Measurements from ENCODE around the gene CRTAC1.

GRCh38 chr10:98041352-98042043 lies 11.1 kb upstream of the CRTAC1 start:
- TF ChIP-seq EZH2 (IDR thresholded peaks at IDR 0.05; ENCODE audit: borderline replicate concordance, low read depth, low read length, poor library complexity, severe bottlenecking) (peak; percentile 54), CTCF (conservative IDR thresholded peaks at IDR 0.05; ENCODE audit: low read depth, low read length) (peak; percentile 78)
